Thyroid gland (tissue), 4 donors: ENCODE results near the gene LIN7A.

Source experiments
- POLR2A ChIP-seq, 2 donors: fragments of 450-650 bp; IDR thresholded peaks; one replicate each; pipeline ENCODE4 v1.6.1; 2017; ENCODE audit warnings: antibody characterized with exemption in 2 of 2, mild to moderate bottlenecking in 2 of 2, moderate library complexity in 1 of 2
- TF ChIP-seq, protein P1 (sequence below), 6 experiments: fragments of 200-600 bp in 3 of 6; fragments of 450-650 bp in 3 of 6; sonication (generic) in 3 of 6; IDR thresholded peaks; one replicate each; pipeline ENCODE4 v1.5.1; 2016 to 2019; ENCODE audit warnings: antibody characterized with exemption in 6 of 6, mild to moderate bottlenecking in 2 of 6, inconsistent platforms in 1 of 6, moderate library complexity in 1 of 6

DNA sequence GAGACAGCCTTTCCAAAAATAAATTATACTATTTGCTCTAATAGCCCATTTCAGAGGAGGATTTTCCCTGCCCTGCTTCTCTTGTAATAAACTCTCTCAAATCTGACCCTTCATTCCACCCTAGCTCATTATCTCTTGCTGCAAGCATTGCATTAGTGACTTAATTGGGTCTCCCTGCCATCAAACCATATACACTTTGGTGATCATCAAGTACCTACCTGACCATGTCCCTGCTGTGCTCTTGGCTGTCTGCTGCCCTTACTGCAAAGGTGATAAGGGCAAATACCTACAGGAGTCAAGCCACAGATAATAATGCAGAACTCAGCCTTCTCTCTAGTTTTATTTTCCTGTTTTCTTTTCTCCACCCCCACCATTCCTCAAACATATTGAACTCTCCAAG lies 88.4 kb downstream of the LIN7A start:
- TF ChIP-seq, protein P1, sequence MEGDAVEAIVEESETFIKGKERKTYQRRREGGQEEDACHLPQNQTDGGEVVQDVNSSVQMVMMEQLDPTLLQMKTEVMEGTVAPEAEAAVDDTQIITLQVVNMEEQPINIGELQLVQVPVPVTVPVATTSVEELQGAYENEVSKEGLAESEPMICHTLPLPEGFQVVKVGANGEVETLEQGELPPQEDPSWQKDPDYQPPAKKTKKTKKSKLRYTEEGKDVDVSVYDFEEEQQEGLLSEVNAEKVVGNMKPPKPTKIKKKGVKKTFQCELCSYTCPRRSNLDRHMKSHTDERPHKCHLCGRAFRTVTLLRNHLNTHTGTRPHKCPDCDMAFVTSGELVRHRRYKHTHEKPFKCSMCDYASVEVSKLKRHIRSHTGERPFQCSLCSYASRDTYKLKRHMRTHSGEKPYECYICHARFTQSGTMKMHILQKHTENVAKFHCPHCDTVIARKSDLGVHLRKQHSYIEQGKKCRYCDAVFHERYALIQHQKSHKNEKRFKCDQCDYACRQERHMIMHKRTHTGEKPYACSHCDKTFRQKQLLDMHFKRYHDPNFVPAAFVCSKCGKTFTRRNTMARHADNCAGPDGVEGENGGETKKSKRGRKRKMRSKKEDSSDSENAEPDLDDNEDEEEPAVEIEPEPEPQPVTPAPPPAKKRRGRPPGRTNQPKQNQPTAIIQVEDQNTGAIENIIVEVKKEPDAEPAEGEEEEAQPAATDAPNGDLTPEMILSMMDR (IDR thresholded peaks at IDR 0.05): no peak
- no peak for TF ChIP-seq POLR2A (IDR thresholded peaks at IDR 0.05)
